Right hindlimb (tissue), 1 donor: Measurements from ENCODE around the gene IBSP.

ENCODE experiments used
- DNase-seq: peaks from one replicate; pipeline ENCODE4 v3.0.0-alpha.2; 2018

IBSP gene

GRCh38 chr4:87838890-87839591 is 39.7 kb downstream of the IBSP start:
- DNase-seq: peak; percentile 21

GRCh38 chr4:87839592-87839946 is 40.2 kb downstream of the IBSP start:
- DNase-seq: no peak

- DNase-seq: no peak
These were observed 40.8 kb downstream of the IBSP start for GRCh38 chr4:87840149-87840548.

GRCh38 chr4:87843936-87844335 is 44.6 kb downstream of the IBSP start:
- DNase-seq: no peak

- no peak for DNase-seq
These were observed 45.1 kb downstream of the IBSP start for GRCh38 chr4:87844452-87844851.

- DNase-seq: no peak
These were observed 46.9 kb downstream of the IBSP start for GRCh38 chr4:87846226-87846625.

GRCh38 chr4:87848622-87849351 is 49.4 kb downstream of the IBSP start:
- DNase-seq: peak; percentile 55

GRCh38 chr4:87849612-87850011 is 50.3 kb downstream of the IBSP start:
- no peak for DNase-seq

GRCh38 chr4:87851332-87851731 is 52.0 kb downstream of the IBSP start:
- no peak for DNase-seq

GRCh38 chr4:87851953-87852352 is 52.6 kb downstream of the IBSP start:
- DNase-seq: no peak

GRCh38 chr4:87853108-87853507 is 53.8 kb downstream of the IBSP start:
- DNase-seq: no peak

- DNase-seq: no peak
These were observed 54.5 kb downstream of the IBSP start for GRCh38 chr4:87853891-87854290.

- DNase-seq: no peak
These were observed 56.2 kb downstream of the IBSP start for GRCh38 chr4:87855559-87855958.

- DNase-seq: no peak
These were observed 57.5 kb downstream of the IBSP start for GRCh38 chr4:87856816-87857215.

- no peak for DNase-seq
These were observed 58.4 kb downstream of the IBSP start for GRCh38 chr4:87857789-87858188.
